ENCODE results near the gene TRRAP.

The TRRAP gene

GRCh38 chr7:99002148-99002826 lies 124.0 kb downstream of the TRRAP start:
- no peaks in the 10 kb centered on the region for H3K27me3 ChIP-seq (ENCODE audit: insufficient read depth, poor library complexity, severe bottlenecking)
- TF ChIP-seq POLR2AphosphoS5 (IDR thresholded peaks at IDR 0.05; ENCODE audit: low read depth) (no peak), SPI1 (IDR thresholded peaks at IDR 0.05; ENCODE audit: borderline replicate concordance, low read depth) (no peak), GABPA (IDR thresholded peaks at IDR 0.05; ENCODE audit: low read depth) (no peak), REST (IDR thresholded peaks at IDR 0.05; ENCODE audit: insufficient replicate concordance, low read depth) (no peak), CTCF (IDR thresholded peaks at IDR 0.05; ENCODE audit: insufficient read depth, low read length) (no peak)
- no peak overlapping the region for H3K27ac ChIP-seq (replicated peaks)
- no peak for DNase-seq (ENCODE audit: low read depth in 1 of 2, low spot score in 1 of 2)
- H3K4me3 ChIP-seq (replicated peaks; ENCODE audit: insufficient read depth, low read length), result no peak overlapping the region

- DNase-seq (ENCODE audit: low read depth in 1 of 2, low spot score in 1 of 2), result no peak
- TF ChIP-seq SPI1 (IDR thresholded peaks at IDR 0.05; ENCODE audit: borderline replicate concordance, low read depth), result no peak
- no peak for TF ChIP-seq REST (IDR thresholded peaks at IDR 0.05; ENCODE audit: insufficient replicate concordance, low read depth)
- no peak for TF ChIP-seq GABPA (IDR thresholded peaks at IDR 0.05; ENCODE audit: low read depth)
- no peak for TF ChIP-seq CTCF (IDR thresholded peaks at IDR 0.05; ENCODE audit: insufficient read depth, low read length)
- no peak for TF ChIP-seq POLR2AphosphoS5 (IDR thresholded peaks at IDR 0.05; ENCODE audit: low read depth)
- H3K27ac ChIP-seq (replicated peaks), result no peak overlapping the region
- H3K4me3 ChIP-seq (replicated peaks; ENCODE audit: insufficient read depth, low read length), result no peak overlapping the region
- H3K27me3 ChIP-seq (ENCODE audit: insufficient read depth, poor library complexity, severe bottlenecking), result no peaks in the 10 kb centered on the region
Measured at GRCh38 chr7:99002827-99003212, 124.5 kb downstream of the TRRAP start.

- Histone ChIP-seq H3K27ac (replicated peaks) (no peak overlapping the region), H3K4me3 (replicated peaks; ENCODE audit: insufficient read depth, low read length) (no peak overlapping the region), H3K27me3 (ENCODE audit: insufficient read depth, poor library complexity, severe bottlenecking) (no peaks in the 10 kb centered on the region)
- TF ChIP-seq SPI1 (IDR thresholded peaks at IDR 0.05; ENCODE audit: borderline replicate concordance, low read depth) (no peak), REST (IDR thresholded peaks at IDR 0.05; ENCODE audit: insufficient replicate concordance, low read depth) (no peak), GABPA (IDR thresholded peaks at IDR 0.05; ENCODE audit: low read depth) (no peak), POLR2AphosphoS5 (IDR thresholded peaks at IDR 0.05; ENCODE audit: low read depth) (no peak), CTCF (IDR thresholded peaks at IDR 0.05; ENCODE audit: insufficient read depth, low read length) (no peak)
- DNase-seq (ENCODE audit: low read depth in 1 of 2, low spot score in 1 of 2), result no peak
Measured at GRCh38 chr7:99003419-99003818, 125.1 kb downstream of the TRRAP start.
